ENCODE data around the gene UNC119B.

The UNC119B gene

GRCh38 chr12:120688527-120689071 is 21.7 kb upstream of the UNC119B start:
- DNase-seq (ENCODE audit: low read depth), result no peak

- no peak for DNase-seq (ENCODE audit: low read depth)
Measured at GRCh38 chr12:120689397-120690082, 20.7 kb upstream of the UNC119B start.

- no peak for DNase-seq (ENCODE audit: low read depth)
Measured at GRCh38 chr12:120690083-120690450, 20.2 kb upstream of the UNC119B start.

DNA sequence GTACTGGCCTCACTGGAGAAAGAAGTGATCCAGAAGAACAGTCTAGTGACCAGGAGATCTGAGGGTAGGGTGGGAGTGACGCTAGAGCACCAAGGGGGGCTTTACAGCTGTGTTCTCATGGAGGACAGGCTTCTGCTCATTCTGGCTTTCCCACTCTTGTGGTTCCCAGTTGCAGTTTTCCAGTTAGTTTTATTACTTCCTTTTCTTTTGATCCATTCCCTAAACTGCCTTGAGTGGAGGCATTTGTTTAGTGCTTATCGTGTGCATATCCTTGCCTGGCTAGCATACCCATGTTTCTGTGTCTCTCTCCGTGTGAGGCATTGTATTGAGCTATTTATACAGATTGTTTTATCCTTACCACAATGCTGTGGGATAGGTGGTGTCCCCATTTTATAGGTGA is 19.3 kb upstream of the UNC119B start:
- no peak for DNase-seq (ENCODE audit: low read depth)

GRCh38 chr12:120692524-120693033 is 17.7 kb upstream of the UNC119B start:
- no peak for DNase-seq (ENCODE audit: low read depth)

GRCh38 chr12:120693848-120694247 is 16.4 kb upstream of the UNC119B start:
- no peak for DNase-seq (ENCODE audit: low read depth)

- no peak for DNase-seq (ENCODE audit: low read depth)
Measured at GRCh38 chr12:120696626-120697025, 13.6 kb upstream of the UNC119B start.

DNA sequence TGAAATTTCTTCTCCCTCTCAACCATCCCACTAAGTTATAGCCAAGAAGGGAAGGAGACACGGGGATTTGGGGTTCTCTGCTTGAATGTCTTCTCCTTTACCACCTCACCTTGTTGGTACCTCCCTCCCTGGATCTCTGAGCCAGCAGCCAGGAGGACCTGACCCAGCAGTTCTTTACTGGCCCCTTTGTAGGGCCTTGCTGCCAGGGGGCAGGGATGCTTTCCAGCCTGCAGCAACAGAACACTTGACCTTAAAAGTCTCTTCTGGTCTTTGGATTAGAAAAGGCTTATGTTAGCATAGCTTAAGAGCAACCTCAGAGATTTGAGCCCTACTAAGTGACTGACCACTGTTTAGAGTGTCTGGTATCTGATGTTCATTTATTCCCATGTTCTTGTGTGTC is 12.9 kb upstream of the UNC119B start:
- no peak for DNase-seq (ENCODE audit: low read depth)

DNA sequence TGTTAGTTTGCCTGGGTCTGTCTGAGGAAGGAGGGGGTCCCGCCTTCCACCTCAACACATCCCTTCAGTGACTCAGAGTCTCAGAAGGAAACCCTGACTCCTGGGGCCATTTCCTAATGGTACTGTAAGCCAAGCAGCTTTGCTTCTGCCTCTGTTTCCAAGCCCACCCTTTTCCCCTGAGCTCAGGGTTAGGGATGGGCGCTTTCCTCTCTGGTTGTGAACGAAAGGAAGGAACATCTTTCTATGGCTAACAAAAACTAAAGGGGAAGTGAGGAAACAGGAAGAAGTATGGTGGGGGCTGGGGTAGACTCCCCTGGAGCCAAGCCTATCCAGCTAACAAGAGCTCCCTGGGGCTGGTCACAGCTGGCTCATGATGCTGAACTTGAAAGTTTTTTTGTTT is 11.6 kb upstream of the UNC119B start:
- no peak for DNase-seq (ENCODE audit: low read depth)

- no peak for DNase-seq (ENCODE audit: low read depth)
Measured at GRCh38 chr12:120699553-120699952, 10.7 kb upstream of the UNC119B start.

DNA sequence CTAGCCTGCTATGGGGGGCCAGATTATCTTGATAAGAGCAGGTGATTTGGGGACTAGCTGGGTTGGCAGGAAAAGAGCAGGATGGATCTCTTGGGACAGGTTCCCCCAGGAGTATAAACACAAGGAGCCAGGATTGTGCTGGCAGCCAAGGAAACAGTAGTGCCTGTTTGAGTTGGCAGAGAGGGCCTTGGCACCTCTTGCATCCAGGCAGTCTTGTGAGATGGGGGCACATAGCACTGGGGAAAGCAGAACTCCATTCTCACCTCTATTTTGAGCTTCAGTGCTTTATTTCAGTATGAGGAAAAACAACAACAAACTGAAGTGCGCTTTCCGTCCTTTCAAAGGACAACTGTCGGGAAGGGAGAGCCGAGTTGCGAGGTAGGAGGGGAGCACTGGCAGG is 9.4 kb upstream of the UNC119B start:
- DNase-seq (ENCODE audit: low read depth), result no peak

DNA sequence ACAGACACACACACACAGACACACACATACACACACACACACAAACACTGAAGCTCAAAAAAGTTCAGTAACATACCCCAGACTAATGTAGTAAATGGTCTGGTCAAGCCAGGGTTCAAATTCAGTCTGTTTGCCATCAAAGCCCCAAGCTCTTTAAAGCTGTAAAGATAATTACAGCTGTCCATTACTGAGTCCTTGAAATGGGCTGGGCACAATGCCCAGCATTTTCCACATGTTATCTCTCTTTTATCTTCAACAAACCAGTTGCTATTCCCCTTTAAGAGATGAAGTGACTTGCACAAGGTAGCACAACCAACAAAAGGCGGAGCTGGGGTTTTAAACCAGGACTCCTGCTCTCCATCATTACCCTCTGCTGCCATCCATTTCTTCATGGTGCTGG is 7.6 kb upstream of the UNC119B start:
- DNase-seq (ENCODE audit: low read depth), result no peak

GRCh38 chr12:120703311-120703942 is 6.8 kb upstream of the UNC119B start:
- DNase-seq (ENCODE audit: low read depth), result no peak

DNA sequence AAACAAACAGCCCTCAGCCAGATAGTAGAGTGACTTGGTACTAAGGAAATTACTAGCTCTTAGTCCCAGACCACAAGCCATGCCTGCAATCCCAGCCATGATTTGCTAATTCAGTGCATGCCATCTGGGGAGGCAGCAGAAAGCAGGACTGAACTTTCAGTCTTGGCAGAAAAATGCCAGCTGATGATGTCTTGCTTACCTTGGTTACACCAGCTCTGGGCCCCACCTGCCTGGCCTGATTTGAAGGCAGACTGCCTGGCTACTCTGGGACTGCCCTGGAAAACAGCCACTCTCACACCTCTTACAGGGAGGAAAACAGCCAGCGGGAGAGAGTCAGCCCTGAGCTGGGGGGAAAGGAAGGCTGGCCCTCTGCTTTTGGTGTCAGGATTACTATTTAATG is 4.6 kb upstream of the UNC119B start:
- no peak for DNase-seq (ENCODE audit: low read depth)

GRCh38 chr12:120706029-120706428 is 4.2 kb upstream of the UNC119B start:
- no peak for DNase-seq (ENCODE audit: low read depth)

DNA sequence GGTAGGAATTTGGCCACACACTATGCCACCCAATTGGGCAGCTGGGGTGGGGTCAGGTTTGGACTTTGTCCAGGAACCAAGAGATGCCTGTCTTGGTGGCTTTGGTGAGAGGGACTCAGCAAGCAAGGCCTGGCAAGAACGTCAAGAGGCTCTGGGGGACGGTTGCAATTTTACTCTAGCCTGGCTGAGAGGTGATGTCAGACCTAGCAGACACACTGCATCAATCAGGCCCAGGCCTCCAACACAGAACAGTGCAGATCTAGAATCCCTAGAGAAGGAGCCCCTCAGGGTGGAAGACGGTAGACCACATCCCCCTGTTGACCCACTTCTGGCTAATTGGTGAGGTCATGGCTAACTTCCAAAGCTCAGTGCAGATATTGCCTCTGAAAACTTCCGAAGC is 1.6 kb upstream of the UNC119B start:
- DNase-seq (ENCODE audit: low read depth), result no peak

DNA sequence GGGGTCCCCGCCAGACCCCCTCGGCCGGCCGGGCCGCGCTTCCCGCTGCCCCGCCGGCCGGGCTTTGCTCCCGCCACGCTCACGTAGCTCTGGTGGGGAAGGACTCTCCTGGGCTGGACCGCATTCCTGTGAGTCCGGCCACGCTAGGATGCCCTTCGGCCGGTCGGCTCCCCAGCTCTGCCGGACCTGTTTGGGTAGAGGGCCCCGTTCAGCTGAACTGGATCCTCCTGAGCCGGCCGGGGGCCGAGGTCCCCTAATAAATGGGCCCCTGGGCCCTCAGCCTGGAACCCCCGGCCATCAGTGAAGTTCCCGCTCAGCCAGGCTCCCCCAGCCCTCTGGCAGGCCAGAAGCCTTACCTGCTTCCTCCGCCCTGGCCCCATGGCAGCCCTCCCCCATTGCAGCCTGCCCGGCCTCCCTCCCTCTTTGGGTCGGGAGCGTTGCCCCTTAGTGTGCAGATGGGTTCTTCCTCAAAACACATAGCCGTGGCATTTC is 593 bp downstream of the UNC119B start:
- peak; percentile 4 for DNase-seq (ENCODE audit: low read depth)

DNA sequence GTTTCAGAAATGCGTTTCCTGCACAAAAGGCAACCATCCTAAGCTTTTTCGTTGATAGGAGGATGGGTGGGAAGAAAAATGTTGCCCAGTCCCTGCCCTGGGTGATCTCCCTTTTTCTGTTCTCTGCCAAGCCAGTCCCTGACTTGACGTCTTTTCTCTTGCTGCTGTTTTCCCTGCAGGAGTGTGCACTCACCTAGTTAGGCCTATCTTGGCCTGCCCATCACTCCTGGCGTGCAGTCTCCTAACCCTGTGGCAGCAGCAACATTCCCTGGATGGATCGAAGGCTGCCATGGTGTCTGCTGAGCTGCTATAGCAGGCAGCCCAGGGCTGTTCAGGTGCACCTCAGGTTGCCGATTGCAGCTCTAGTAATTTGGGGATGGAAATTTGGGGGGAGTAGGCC is 1.2 kb downstream of the UNC119B start:
- no peak for DNase-seq (ENCODE audit: low read depth)

GRCh38 chr12:120712610-120713009 is 2.4 kb downstream of the UNC119B start:
- no peak for DNase-seq (ENCODE audit: low read depth)

- DNase-seq (ENCODE audit: low read depth), result peak; percentile 40
Measured at GRCh38 chr12:120713861-120714482, 3.7 kb downstream of the UNC119B start.

- DNase-seq (ENCODE audit: low read depth), result no peak
Measured at GRCh38 chr12:120718055-120718454, 7.8 kb downstream of the UNC119B start.

- no peak for DNase-seq (ENCODE audit: low read depth)
Measured at GRCh38 chr12:120719072-120719471, 8.8 kb downstream of the UNC119B start.

Data from activated T-helper 9 cell treated with anti-CD3 and anti-CD28 coated beads, Interleukin-2, amount 50 U/mL, for 16 hours (primary cell).